B cell (primary cell): ENCODE measurements around the gene L3MBTL3. TPM values are rescaled to one million over a fixed set of nuclear protein-coding genes. Genes with fewer than 3 reads are reported as not detected.

ENCODE experiments used
- ATAC-seq: fragments of 200-7000 bp; cut with Tn5 transposase; one replicate; pipeline ENCODE4 v1.10.0; 2021; ENCODE audit warnings: low read depth, mild to moderate bottlenecking, moderate number of reproducible peaks, moderate library complexity
- CTCF ChIA-PET: fragments of 350-600 bp; sonication (Branson Sonifier 250); formaldehyde crosslinking; loops from one replicate; lab custom pipeline; 2021; ENCODE audit warnings: antibody characterized with exemption, inconsistent platforms; lab: Charles Lee
- POLR2A ChIA-PET: fragments of 350-600 bp; sonication (Branson Sonifier 250); formaldehyde crosslinking; loops from one replicate; lab custom pipeline; 2021; ENCODE audit warnings: antibody characterized with exemption; lab: Charles Lee
- DNase-seq: peaks from one replicate; pipeline ENCODE4 v3.0.0; 2013
- H2AFZ ChIP-seq: 2 replicates; pipeline ENCODE4 v1.6.1; 2012; ENCODE audit warnings: mild to moderate bottlenecking, low read depth, low read length; ENCODE audit not compliant: insufficient read depth, poor library complexity, severe bottlenecking
- H3K27ac ChIP-seq, 2 donors: 1 replicate in 1 of 2; 2 replicates in 1 of 2; pipeline ENCODE4 v1.5.1; 2012 to 2013; ENCODE audit warnings: low read length in 2 of 2, mild to moderate bottlenecking in 2 of 2, moderate library complexity in 1 of 2
- H3K27me3 ChIP-seq, 4 experiments: fragments of 200-600 bp in 1 of 4; sonication (generic) in 1 of 4; replicated peaks in 1 of 4; 1 replicate in 2 of 4; 2 replicates in 2 of 4; pipeline versions ENCODE4 v1.6.1 to v1.7.0; 2013 to 2016; ENCODE audit warnings: low read length in 3 of 4, mild to moderate bottlenecking in 2 of 4, mixed read lengths in 1 of 4, moderate library complexity in 1 of 4; ENCODE audit not compliant: insufficient read depth in 4 of 4, control insufficient read depth in 3 of 4; ENCODE audit errors: control extremely low read depth in 1 of 4
- H3K36me3 ChIP-seq, 2 experiments: replicated peaks in 1 of 2; 1 replicate in 1 of 2; 2 replicates in 1 of 2; pipeline versions ENCODE4 v1.6.1 to v1.7.1; 2013; ENCODE audit warnings: low read length in 1 of 2; ENCODE audit not compliant: insufficient read depth in 2 of 2, control insufficient read depth in 1 of 2; ENCODE audit errors: control extremely low read depth in 1 of 2, extremely low read depth in 1 of 2
- H3K4me1 ChIP-seq, 2 donors: fragments of 200-600 bp in 1 of 2; sonication (generic) in 1 of 2; 1 replicate in 1 of 2; 2 replicates in 1 of 2; pipeline versions ENCODE4 v1.5.1 to v1.6.1; 2013 to 2017; ENCODE audit warnings: low read length in 2 of 2; ENCODE audit not compliant: control insufficient read depth in 2 of 2, insufficient read depth in 2 of 2
- H3K4me2 ChIP-seq: replicated peaks from 2 replicates; pipeline ENCODE3; 2012; ENCODE audit warnings: mild to moderate bottlenecking, low read depth, low read length; ENCODE audit not compliant: poor library complexity, severe bottlenecking
- H3K4me3 ChIP-seq, 5 experiments: fragments of 200-600 bp in 1 of 5; sonication (generic) in 1 of 5; 1 replicate in 3 of 5; 2 replicates in 2 of 5; pipeline versions ENCODE4 v1.5.1 to v1.7.0; 2011 to 2016; ENCODE audit warnings: low read length in 4 of 5, mild to moderate bottlenecking in 4 of 5, low read depth in 2 of 5, control low read depth in 1 of 5, moderate library complexity in 1 of 5; ENCODE audit not compliant: insufficient read depth in 1 of 5; ENCODE audit errors: control extremely low read depth in 1 of 5, extremely low read depth in 1 of 5
- H3K79me2 ChIP-seq: fragments of 200-600 bp; sonication (generic); one replicate; pipeline ENCODE4 v1.6.0; 2016; ENCODE audit warnings: low read length; ENCODE audit not compliant: control insufficient read depth, insufficient read depth
- H3K9ac ChIP-seq: fragments of 200-600 bp; sonication (generic); 2 replicates; pipeline ENCODE4 v1.6.1; 2017; ENCODE audit warnings: mild to moderate bottlenecking, low read length, moderate library complexity
- H3K9me3 ChIP-seq, 3 donors: one replicate each; pipeline versions ENCODE4 v1.6.1 to v1.7.1; 2013; ENCODE audit warnings: low read length in 2 of 3; ENCODE audit not compliant: control insufficient read depth in 2 of 3, insufficient read depth in 1 of 3; ENCODE audit errors: control extremely low read depth in 1 of 3
- H4K20me1 ChIP-seq: 2 replicates; pipeline ENCODE4 v1.6.0; 2012; ENCODE audit warnings: mild to moderate bottlenecking, low read length; ENCODE audit not compliant: insufficient read depth, control insufficient read depth, poor library complexity, severe bottlenecking
- H3K27ac Mint-ChIP-seq: one replicate; pipeline ENCODE4 v1.8.0; 2021; ENCODE audit warnings: mixed read lengths
- H3K27me3 Mint-ChIP-seq: one replicate; pipeline ENCODE4 v1.8.0; 2021; ENCODE audit warnings: mixed read lengths
- H3K4me1 Mint-ChIP-seq: one replicate; pipeline ENCODE4 v1.8.0; 2021; ENCODE audit warnings: mixed read lengths
- H3K4me3 Mint-ChIP-seq: one replicate; pipeline ENCODE4 v1.8.0; 2021; ENCODE audit warnings: mixed read lengths
- H3K9me3 Mint-ChIP-seq: one replicate; pipeline ENCODE4 v1.8.0; 2022; ENCODE audit warnings: mixed read lengths; ENCODE audit not compliant: insufficient read depth
- CTCF ChIP-seq: fragments of 200-600 bp; IDR thresholded peaks from one replicate; pipeline ENCODE4 v1.8.0; 2022; ENCODE audit warnings: antibody characterized with exemption, mild to moderate bottlenecking
- EZH2 ChIP-seq: IDR thresholded peaks from 2 replicates; pipeline ENCODE4 v1.6.1; 2012; ENCODE audit warnings: borderline replicate concordance, low read depth, mild to moderate bottlenecking, moderate library complexity, low read length; ENCODE audit not compliant: insufficient read depth, poor library complexity, severe bottlenecking
- whole genome bisulfite sequencing: methylation state at CpG from one replicate; pipeline ENCODE4 v1.1.5; 2013; ENCODE audit warnings: missing lambda C conversion rate; ENCODE audit not compliant: insufficient coverage; 5-methylcytosine and 5-hydroxymethylcytosine counted together
- intact Hi-C: fragments of 100-400 bp; cut with micrococcal nuclease; formaldehyde crosslinking; loops from one replicate; pipeline ENCODE4 v1.10.0; 2022
- polyA plus RNA-seq: library from polyadenylated mRNA; depleted of rRNA; stranded (reverse); fragments of >200 nt; gene quantifications from 2 replicates; pipeline ENCODE4 v1.2.3, GENCODE V29; 2012
- total RNA-seq, 2 donors: library from RNA; stranded (reverse); fragments of 120-200 nt in 1 of 2; gene quantifications; 1 replicate in 1 of 2; 2 replicates in 1 of 2; pipeline versions ENCODE4 v1.2.3 to v1.2.4, GENCODE V29; 2013 to 2022

Gene L3MBTL3
- total and polyA plus RNA-seq, 2 donors (not counting 1 experiment from before 2014, with no cell fraction given), result 28.0 to 46.4 TPM

DNA sequence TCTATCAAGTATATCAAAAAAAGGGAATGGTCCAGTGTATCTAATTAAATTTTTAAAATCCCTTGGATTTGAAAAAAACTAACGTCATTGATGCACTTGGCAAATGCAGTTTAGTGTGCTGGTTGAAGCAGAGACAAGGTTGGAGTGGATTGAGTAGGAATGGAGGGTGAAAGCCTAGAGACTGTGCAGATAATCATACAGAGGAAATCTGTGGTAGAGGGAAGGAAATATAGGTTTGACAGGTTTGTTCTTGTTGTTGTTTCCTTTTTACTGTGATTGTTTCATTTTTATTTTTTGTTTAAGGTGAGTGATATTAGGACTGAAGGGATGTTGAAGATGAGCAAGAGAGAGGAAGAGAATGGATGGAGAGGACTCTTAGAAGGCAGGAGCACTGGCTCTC, 29.0 kb upstream of the L3MBTL3 start:
- intact Hi-C loops, result no loop called here
- 56% methylated on average over 1 of the region's 1 CpG for WGBS
- TF ChIP-seq CTCF, result no peak
- TF ChIP-seq EZH2, result no peak
- Histone ChIP-seq H3K27ac (no peak overlapping the region), H3K4me3 (no peak overlapping the region), H3K9ac (no peak overlapping the region), H3K36me3 (no peaks in the 10 kb centered on the region), H3K4me1 (no peaks in the 10 kb centered on the region), H2AFZ (no peak overlapping the region), H4K20me1 (no peaks in the 10 kb centered on the region), H3K9me3 (no peaks in the 10 kb centered on the region), H3K79me2 (no peaks in the 10 kb centered on the region), H3K4me2 (no peak overlapping the region), H3K27me3 (no peaks in the 10 kb centered on the region)
- POLR2A ChIA-PET, result no interaction called here
- no peak for ATAC-seq
- Mint-ChIP-seq H3K27me3 (peaks cover 11% of the 10 kb centered on the region), H3K4me3 (no peak overlapping the region), H3K9me3 (no peaks in the 10 kb centered on the region), H3K4me1 (no peaks in the 10 kb centered on the region), H3K27ac (no peak overlapping the region)
- CTCF ChIA-PET, result no interaction called here
- no peak for DNase-seq

DNA sequence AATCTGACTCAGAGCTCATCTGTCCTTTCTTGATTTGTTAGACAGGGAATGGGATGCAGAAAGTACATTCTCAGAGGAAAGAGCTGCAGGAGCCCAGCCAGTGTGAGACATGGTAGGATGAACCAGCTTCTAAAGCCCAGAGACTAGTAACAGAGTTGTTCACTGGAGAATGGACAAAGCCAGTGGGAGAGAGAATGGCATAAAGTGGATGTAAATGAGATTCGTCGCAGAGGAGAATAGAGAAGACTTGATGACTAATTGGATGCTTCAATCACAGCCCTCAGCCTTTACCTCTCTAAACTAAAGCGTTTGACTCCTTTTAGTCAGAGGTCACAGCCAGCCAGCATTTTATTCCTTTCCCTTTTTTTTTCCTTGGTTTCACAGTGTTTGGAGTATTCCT, 25.5 kb upstream of the L3MBTL3 start:
- H3K27ac ChIP-seq, result no peak overlapping the region
- Mint-ChIP-seq H3K27ac (no peak overlapping the region), H3K4me1 (no peaks in the 10 kb centered on the region), H3K4me3 (no peak overlapping the region), H3K9me3 (no peaks in the 10 kb centered on the region), H3K27me3 (peaks cover 6% of the 10 kb centered on the region)
- no peak overlapping the region for H3K9ac ChIP-seq
- no peaks in the 10 kb centered on the region for H3K36me3 ChIP-seq
- ATAC-seq (no peak), DNase-seq (no peak)
- ChIA-PET CTCF (no interaction called here), POLR2A (no interaction called here)
- 100% methylated on average over 1 of the region's 3 CpGs for WGBS
- no peaks in the 10 kb centered on the region for H4K20me1 ChIP-seq
- intact Hi-C loops, result no loop called here
- no peak overlapping the region for H3K4me3 ChIP-seq
- no peaks in the 10 kb centered on the region for H3K4me1 ChIP-seq
- H2AFZ ChIP-seq, result no peak overlapping the region
- no peaks in the 10 kb centered on the region for H3K9me3 ChIP-seq
- H3K4me2 ChIP-seq, result no peak overlapping the region
- TF ChIP-seq CTCF (no peak), EZH2 (no peak)
- no peaks in the 10 kb centered on the region for H3K27me3 ChIP-seq
- H3K79me2 ChIP-seq, result no peaks in the 10 kb centered on the region
